GM12865 (cell line): ENCODE data around the gene POLR2F.

Experiments
- DNase-seq: peaks from one replicate; pipeline ENCODE4 v3.0.0; 2010; ENCODE audit warnings: low read depth
- H3K4me3 ChIP-seq: 2 replicates; pipeline ENCODE4 v1.5.1; 2011; ENCODE audit warnings: mild to moderate bottlenecking, low read depth, low read length, control low read depth
- CTCF ChIP-seq: IDR thresholded peaks from 2 replicates; pipeline ENCODE4 v1.5.1; 2011; ENCODE audit warnings: low read length, control low read depth, low read depth, inconsistent platforms; ENCODE audit not compliant: insufficient read depth; ENCODE audit errors: missing control alignments

Gene POLR2F

GRCh38 chr22:37990862-37991261 lies 37.4 kb downstream of the POLR2F start:
- no peak for DNase-seq
- TF ChIP-seq CTCF, result no peak
- H3K4me3 ChIP-seq, result no peak overlapping the region

GRCh38 chr22:37991731-37992442 lies 38.4 kb downstream of the POLR2F start:
- no peak for DNase-seq
- no peak for TF ChIP-seq CTCF
- H3K4me3 ChIP-seq, result no peak overlapping the region

- H3K4me3 ChIP-seq, result no peak overlapping the region
- TF ChIP-seq CTCF, result no peak
- DNase-seq, result peak; percentile 14
These were observed 40.5 kb downstream of the POLR2F start for GRCh38 chr22:37994049-37994448.

- DNase-seq, result no peak
These were observed 41.5 kb downstream of the POLR2F start for GRCh38 chr22:37994982-37995381.

GRCh38 chr22:37995460-37995859 lies 42.0 kb downstream of the POLR2F start:
- DNase-seq, result no peak
- no peak overlapping the region for H3K4me3 ChIP-seq
- TF ChIP-seq CTCF, result no peak

More at GRCh38 chr22:37994982-37995381, 41.5 kb downstream of the POLR2F start:
- no peak for TF ChIP-seq CTCF
- H3K4me3 ChIP-seq, result no peak overlapping the region

GRCh38 chr22:37996079-37996478 lies 42.6 kb downstream of the POLR2F start:
- DNase-seq, result peak; percentile 22
- H3K4me3 ChIP-seq, result no peak overlapping the region
- no peak for TF ChIP-seq CTCF
